Measurements from ENCODE around the gene MFSD11. TPM values are rescaled to one million over a fixed set of nuclear protein-coding genes. Genes with fewer than 3 reads are reported as not detected.
"Not testable (repeated sequence)": the region's sequence is repeated elsewhere in the genome, so short reads cannot be mapped to it uniquely, and the experiment has no call there.

The MFSD11 gene
- total and polyA plus RNA-seq, 8 donors, result 7.0 to 66.1 (median 14.1) TPM

DNA sequence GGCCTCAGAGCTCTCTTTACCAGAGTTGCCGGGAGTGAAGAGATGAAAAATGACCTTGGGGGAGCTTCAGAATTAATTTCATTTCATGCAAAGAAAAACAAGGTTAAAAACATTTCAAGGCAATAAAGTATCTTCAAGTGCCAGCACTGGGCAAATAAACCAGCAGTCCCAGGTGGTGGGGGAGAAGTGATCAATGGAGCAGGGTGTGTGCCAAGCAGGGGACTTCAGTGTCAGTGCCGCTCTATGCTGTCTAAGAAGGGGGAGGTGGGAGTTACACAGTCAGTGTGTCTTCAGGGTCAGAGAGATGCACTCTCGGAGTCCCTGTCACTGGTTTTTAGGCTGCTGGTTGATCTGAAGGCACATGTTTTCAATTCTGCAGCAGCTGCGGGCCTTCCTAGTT, 73.0 kb downstream of the MFSD11 start:
- intact Hi-C loops (cut with DNase I; ENCODE audit: low total_unique reads), result no loop called here
- WGBS, 5 donors, result 78 to 90% (median 84%) methylated on average over 4 of the region's 4 CpGs

DNA sequence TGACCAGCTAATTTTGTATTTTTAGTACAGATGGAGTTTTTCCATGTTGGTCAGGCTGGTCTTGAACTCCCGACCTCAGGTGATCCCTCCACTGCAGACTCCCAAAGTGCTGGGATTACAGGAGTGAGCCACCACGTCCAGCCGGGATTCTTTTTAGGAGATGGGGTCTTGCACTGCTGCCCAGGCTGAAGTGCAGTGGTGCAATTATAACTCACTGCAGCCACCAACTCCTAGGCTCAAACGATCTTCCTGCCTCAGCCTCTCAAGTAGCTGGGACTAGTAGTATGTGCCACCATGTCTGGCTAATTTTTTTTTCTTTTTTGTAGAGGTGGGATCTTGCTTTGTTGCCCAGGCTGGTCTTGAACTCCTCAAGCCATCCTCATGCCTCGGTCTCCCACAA, 73.9 kb downstream of the MFSD11 start:
- Histone ChIP-seq H3K36me3 (no peaks in the 10 kb centered on the region), H3K4me3 (no peak overlapping the region), H3K9me3 (no peaks in the 10 kb centered on the region), H3K27me3 (peaks cover 0 to 33% (median 0%) of the 10 kb centered on the region in 3 donors), H3K27ac (no peak overlapping the region), H3K4me1 (peaks cover 0 to 6% (median 0%) of the 10 kb centered on the region in 4 donors)
- WGBS, 5 donors, result 86 to 93% (median 89%) methylated on average over 5 of the region's 5 CpGs
- TF ChIP-seq EP300 (IDR thresholded peaks at IDR 0.05), result no peak
- TF ChIP-seq POLR2A (IDR thresholded peaks at IDR 0.05), result no peak
- no peak for TF ChIP-seq POLR2AphosphoS5 (IDR thresholded peaks at IDR 0.05)
- TF ChIP-seq, protein P1, sequence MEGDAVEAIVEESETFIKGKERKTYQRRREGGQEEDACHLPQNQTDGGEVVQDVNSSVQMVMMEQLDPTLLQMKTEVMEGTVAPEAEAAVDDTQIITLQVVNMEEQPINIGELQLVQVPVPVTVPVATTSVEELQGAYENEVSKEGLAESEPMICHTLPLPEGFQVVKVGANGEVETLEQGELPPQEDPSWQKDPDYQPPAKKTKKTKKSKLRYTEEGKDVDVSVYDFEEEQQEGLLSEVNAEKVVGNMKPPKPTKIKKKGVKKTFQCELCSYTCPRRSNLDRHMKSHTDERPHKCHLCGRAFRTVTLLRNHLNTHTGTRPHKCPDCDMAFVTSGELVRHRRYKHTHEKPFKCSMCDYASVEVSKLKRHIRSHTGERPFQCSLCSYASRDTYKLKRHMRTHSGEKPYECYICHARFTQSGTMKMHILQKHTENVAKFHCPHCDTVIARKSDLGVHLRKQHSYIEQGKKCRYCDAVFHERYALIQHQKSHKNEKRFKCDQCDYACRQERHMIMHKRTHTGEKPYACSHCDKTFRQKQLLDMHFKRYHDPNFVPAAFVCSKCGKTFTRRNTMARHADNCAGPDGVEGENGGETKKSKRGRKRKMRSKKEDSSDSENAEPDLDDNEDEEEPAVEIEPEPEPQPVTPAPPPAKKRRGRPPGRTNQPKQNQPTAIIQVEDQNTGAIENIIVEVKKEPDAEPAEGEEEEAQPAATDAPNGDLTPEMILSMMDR (IDR thresholded peaks at IDR 0.05), result no peak
- DNase-seq, result no peak
- intact Hi-C loops (cut with DNase I; ENCODE audit: low total_unique reads), result no loop called here

More for the DNA sequence above, 73.0 kb downstream of the MFSD11 start:
- DNase-seq, result no peak
- H3K4me3 ChIP-seq, result no peak overlapping the region
- H3K27ac ChIP-seq, result no peak overlapping the region
- no peaks in the 10 kb centered on the region for H3K9me3 ChIP-seq
- H3K36me3 ChIP-seq, result no peaks in the 10 kb centered on the region
- TF ChIP-seq POLR2AphosphoS5 (IDR thresholded peaks at IDR 0.05) (no peak), POLR2A (IDR thresholded peaks at IDR 0.05) (no peak), EP300 (IDR thresholded peaks at IDR 0.05) (no peak)
- TF ChIP-seq, protein P1 (IDR thresholded peaks at IDR 0.05), result no peak
- peaks cover 0 to 32% (median 0%) of the 10 kb centered on the region in 3 donors for H3K27me3 ChIP-seq
- no peaks in the 10 kb centered on the region for H3K4me1 ChIP-seq

DNA sequence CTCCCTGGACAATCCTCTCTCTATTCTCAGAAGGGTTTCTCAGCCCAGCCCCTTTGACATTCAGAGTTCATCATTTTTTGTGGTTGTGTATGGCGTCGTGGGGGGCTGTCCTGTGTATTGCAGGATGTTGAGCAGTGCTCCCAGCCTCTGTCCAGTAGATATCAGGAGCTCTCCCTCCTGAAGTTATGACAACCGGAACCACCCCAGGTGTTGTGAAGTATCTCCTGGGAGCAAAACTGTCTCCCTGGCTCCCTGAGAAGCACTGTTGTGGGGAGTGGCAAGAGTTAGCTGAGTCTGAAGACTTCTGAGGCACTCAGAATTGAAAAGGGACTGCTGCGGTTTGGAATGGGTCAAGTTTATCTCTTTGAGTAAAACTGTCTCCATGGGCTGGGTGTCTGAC, 74.3 kb downstream of the MFSD11 start:
- peaks cover 0 to 33% (median 0%) of the 10 kb centered on the region in 3 donors for H3K27me3 ChIP-seq
- 62 to 82% (median 69%) methylated on average over 4 of the region's 4 CpGs for WGBS, 5 donors
- H3K9me3 ChIP-seq, result no peaks in the 10 kb centered on the region
- no peak overlapping the region for H3K27ac ChIP-seq
- no peak for DNase-seq
- H3K36me3 ChIP-seq, result no peaks in the 10 kb centered on the region
- intact Hi-C loops (cut with DNase I; ENCODE audit: low total_unique reads), result no loop called here
- TF ChIP-seq, protein P1 (IDR thresholded peaks at IDR 0.05), result no peak
- TF ChIP-seq EP300 (IDR thresholded peaks at IDR 0.05) (no peak), POLR2A (IDR thresholded peaks at IDR 0.05) (no peak), POLR2AphosphoS5 (IDR thresholded peaks at IDR 0.05) (no peak)
- peaks cover 0 to 6% (median 0%) of the 10 kb centered on the region in 4 donors for H3K4me1 ChIP-seq
- H3K4me3 ChIP-seq, result no peak overlapping the region

GRCh38 chr17:76812968-76813367, 75.0 kb downstream of the MFSD11 start:
- H3K27ac ChIP-seq, result no peak overlapping the region
- no peaks in the 10 kb centered on the region for H3K36me3 ChIP-seq
- intact Hi-C loops (cut with DNase I; ENCODE audit: low total_unique reads), result no loop called here
- H3K4me3 ChIP-seq, result no peak overlapping the region
- 53 to 78% (median 64%) methylated on average over 4 of the region's 4 CpGs for WGBS, 5 donors
- peaks cover 0 to 33% (median 0%) of the 10 kb centered on the region in 3 donors for H3K27me3 ChIP-seq
- no peak for DNase-seq
- TF ChIP-seq POLR2A (IDR thresholded peaks at IDR 0.05) (no peak), EP300 (IDR thresholded peaks at IDR 0.05) (no peak), POLR2AphosphoS5 (IDR thresholded peaks at IDR 0.05) (no peak)
- TF ChIP-seq, protein P1 (IDR thresholded peaks at IDR 0.05), result no peak
- no peaks in the 10 kb centered on the region for H3K9me3 ChIP-seq
- H3K4me1 ChIP-seq, result peaks cover 0 to 6% (median 0%) of the 10 kb centered on the region in 4 donors

DNA sequence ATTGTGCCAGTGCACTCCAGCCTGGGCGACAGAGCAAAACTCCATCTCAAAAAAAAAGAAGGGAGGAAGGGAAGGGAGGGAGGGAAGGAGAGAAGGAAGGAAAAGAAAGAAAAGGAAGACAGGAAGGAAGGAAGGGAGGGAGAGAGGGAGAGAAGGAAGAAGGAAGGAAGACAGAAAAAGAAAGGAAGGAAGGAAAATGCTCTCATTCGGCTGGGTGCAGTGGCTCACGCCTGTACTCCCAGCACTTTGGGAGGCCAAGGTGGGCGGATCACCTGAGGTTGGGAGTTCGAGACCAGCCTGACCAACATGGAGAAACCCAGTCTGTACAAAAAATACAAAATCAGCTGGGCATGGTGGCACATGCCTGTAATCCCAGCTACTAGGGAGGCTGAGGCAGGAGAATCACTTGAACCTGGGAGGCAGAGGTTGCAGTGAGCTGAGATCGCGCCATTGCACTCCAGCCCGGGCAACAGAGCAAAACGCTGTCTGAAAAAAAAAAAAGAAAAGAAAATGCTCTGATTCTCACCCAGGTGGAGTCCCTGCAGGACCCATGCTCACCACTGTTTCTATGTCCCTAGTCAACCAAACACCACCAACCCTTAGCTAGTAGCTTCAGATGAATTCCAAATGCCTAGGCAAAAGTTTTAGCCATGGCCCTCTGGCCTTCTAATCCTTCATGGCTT, 78.1 kb downstream of the MFSD11 start:
- H3K36me3 ChIP-seq; H3K4me3 ChIP-seq; DNase-seq; intact Hi-C loops (cut with DNase I; ENCODE audit: low total_unique reads); H3K27ac ChIP-seq; H3K9me3 ChIP-seq; H3K4me1 ChIP-seq: not testable (repeated sequence)
- 58 to 87% (median 70%) methylated on average over 5 to 9 of the region's 9 CpGs for WGBS, 5 donors
- H3K27me3 ChIP-seq, result peaks cover 0 to 40% (median 0%) of the 10 kb centered on the region in 3 donors
